ENCODE measurements around the gene SERINC5. TPM values are rescaled to one million over a fixed set of nuclear protein-coding genes. Genes with fewer than 3 reads are reported as not detected.

Gene SERINC5
- total and polyA plus RNA-seq, 2 of the 4 experiments (the other 2 are of a cell fraction) = 5.0 to 8.1 TPM

DNA sequence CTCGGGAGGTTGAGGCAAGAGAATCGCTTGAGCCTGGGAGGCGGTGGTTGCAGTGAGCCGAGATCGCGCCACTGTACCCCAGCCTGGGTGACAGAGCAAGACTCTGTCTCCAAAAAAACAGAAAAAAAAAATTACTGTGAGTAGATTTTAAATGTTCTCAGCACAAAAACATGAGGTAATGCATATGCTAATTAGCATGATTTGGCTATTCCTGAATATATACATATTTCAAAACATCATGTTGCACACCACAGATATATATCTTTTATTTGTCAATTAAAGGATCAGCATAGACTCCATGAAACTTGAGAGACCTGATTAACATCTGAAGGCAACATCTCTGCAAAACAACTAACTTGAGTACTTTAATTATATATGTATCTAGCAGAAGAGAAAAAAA lies 117.4 kb downstream of the SERINC5 start:
- H3K9me1 ChIP-seq (ENCODE audit: insufficient read depth, low read length) = no peaks in the 10 kb centered on the region
- H4K20me1 ChIP-seq (ENCODE audit: insufficient read depth, low read length) = no peaks in the 10 kb centered on the region
- in situ Hi-C loops (cut with MboI; ENCODE audit: low sequenced_read_pairs) (no loop called here), intact Hi-C loops (cut with micrococcal nuclease) (no loop called here), dilution Hi-C loops (cut with HindIII; ENCODE audit: low sequenced_read_pairs, unreplicated experiment) (no loop called here)
- H2AK9ac ChIP-seq (replicated peaks; ENCODE audit: low read depth, low read length, poor library complexity) = no peak overlapping the region
- H3K27ac ChIP-seq (ENCODE audit: insufficient read depth, low read length) = no peak overlapping the region
- ATAC-seq (ENCODE audit: low read depth) (no peak), DNase-seq (no peak)
- no peak overlapping the region for H3K14ac ChIP-seq (replicated peaks; ENCODE audit: low read depth, low read length)
- BruUV-seq (replicated peaks) = no TSS peak
- no peak overlapping the region for H3K4ac ChIP-seq (ENCODE audit: low read depth, low read length)
- ChIA-PET CTCF (no interaction called here), POLR2A (ENCODE audit: unreplicated experiment) (no interaction called here)
- H2BK20ac ChIP-seq (ENCODE audit: low read depth, low read length) = no peak overlapping the region
- no peaks in the 10 kb centered on the region for H3K36me3 ChIP-seq (ENCODE audit: control insufficient read depth, insufficient read depth, low read length)
- H2BK5ac ChIP-seq (ENCODE audit: low read depth, low read length, poor library complexity, severe bottlenecking) = no peak overlapping the region
- H3K23ac ChIP-seq (ENCODE audit: low read depth, low read length) = no peak overlapping the region
- no peak overlapping the region for H3K9ac ChIP-seq (ENCODE audit: low read depth, low read length)
- no peak for TF ChIP-seq RAD21 (IDR thresholded peaks at IDR 0.05; ENCODE audit: low read length)
- TF ChIP-seq RFX5 (IDR thresholded peaks at IDR 0.05; ENCODE audit: low read depth, low read length) = no peak
- no peak for TF ChIP-seq POLR2A (IDR thresholded peaks at IDR 0.05; ENCODE audit: low read depth, low read length)
- no peak for TF ChIP-seq MAZ (IDR thresholded peaks at IDR 0.05; ENCODE audit: borderline replicate concordance, low read depth, low read length)
- TF ChIP-seq, protein P1, sequence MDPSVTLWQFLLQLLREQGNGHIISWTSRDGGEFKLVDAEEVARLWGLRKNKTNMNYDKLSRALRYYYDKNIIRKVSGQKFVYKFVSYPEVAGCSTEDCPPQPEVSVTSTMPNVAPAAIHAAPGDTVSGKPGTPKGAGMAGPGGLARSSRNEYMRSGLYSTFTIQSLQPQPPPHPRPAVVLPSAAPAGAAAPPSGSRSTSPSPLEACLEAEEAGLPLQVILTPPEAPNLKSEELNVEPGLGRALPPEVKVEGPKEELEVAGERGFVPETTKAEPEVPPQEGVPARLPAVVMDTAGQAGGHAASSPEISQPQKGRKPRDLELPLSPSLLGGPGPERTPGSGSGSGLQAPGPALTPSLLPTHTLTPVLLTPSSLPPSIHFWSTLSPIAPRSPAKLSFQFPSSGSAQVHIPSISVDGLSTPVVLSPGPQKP (IDR thresholded peaks at IDR 0.05; ENCODE audit: borderline replicate concordance, low read depth, low read length) = no peak
- TF ChIP-seq NFE2L2 (IDR thresholded peaks at IDR 0.05; ENCODE audit: low read depth, low read length) = no peak
- no peak for TF ChIP-seq MXI1 (IDR thresholded peaks at IDR 0.05; ENCODE audit: borderline replicate concordance, low read depth, low read length)
- TF ChIP-seq BHLHE40 (IDR thresholded peaks at IDR 0.05; ENCODE audit: low read depth, low read length) = no peak
- TF ChIP-seq SMC3 (IDR thresholded peaks at IDR 0.05; ENCODE audit: low read depth, low read length) = no peak
- no peak for TF ChIP-seq CEBPB (IDR thresholded peaks at IDR 0.05; ENCODE audit: low read depth, low read length)
- TF ChIP-seq MAFK (IDR thresholded peaks at IDR 0.05; ENCODE audit: low read depth, low read length) = no peak
- TF ChIP-seq, protein P2, sequence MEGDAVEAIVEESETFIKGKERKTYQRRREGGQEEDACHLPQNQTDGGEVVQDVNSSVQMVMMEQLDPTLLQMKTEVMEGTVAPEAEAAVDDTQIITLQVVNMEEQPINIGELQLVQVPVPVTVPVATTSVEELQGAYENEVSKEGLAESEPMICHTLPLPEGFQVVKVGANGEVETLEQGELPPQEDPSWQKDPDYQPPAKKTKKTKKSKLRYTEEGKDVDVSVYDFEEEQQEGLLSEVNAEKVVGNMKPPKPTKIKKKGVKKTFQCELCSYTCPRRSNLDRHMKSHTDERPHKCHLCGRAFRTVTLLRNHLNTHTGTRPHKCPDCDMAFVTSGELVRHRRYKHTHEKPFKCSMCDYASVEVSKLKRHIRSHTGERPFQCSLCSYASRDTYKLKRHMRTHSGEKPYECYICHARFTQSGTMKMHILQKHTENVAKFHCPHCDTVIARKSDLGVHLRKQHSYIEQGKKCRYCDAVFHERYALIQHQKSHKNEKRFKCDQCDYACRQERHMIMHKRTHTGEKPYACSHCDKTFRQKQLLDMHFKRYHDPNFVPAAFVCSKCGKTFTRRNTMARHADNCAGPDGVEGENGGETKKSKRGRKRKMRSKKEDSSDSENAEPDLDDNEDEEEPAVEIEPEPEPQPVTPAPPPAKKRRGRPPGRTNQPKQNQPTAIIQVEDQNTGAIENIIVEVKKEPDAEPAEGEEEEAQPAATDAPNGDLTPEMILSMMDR (conservative IDR thresholded peaks at IDR 0.05; ENCODE audit: low read depth, low read length) = no peak
- TF ChIP-seq FOS (IDR thresholded peaks at IDR 0.05; ENCODE audit: low read depth, low read length) = no peak
- TF ChIP-seq CHD1 (IDR thresholded peaks at IDR 0.05; ENCODE audit: low read depth, low read length) = no peak
- TF ChIP-seq, protein P3, sequence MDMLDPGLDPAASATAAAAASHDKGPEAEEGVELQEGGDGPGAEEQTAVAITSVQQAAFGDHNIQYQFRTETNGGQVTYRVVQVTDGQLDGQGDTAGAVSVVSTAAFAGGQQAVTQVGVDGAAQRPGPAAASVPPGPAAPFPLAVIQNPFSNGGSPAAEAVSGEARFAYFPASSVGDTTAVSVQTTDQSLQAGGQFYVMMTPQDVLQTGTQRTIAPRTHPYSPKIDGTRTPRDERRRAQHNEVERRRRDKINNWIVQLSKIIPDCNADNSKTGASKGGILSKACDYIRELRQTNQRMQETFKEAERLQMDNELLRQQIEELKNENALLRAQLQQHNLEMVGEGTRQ (IDR thresholded peaks at IDR 0.05; ENCODE audit: low read depth, low read length) = no peak
- no peak for TF ChIP-seq RCOR1 (IDR thresholded peaks at IDR 0.05; ENCODE audit: insufficient replicate concordance, low read length)
- no peak overlapping the region for H4K91ac ChIP-seq (ENCODE audit: insufficient read depth, low read depth, low read length)
- H2AFZ ChIP-seq (replicated peaks; ENCODE audit: low read length, poor library complexity) = no peak overlapping the region
- H3K18ac ChIP-seq (ENCODE audit: low read depth, low read length) = no peak overlapping the region
- no peak overlapping the region for H2BK15ac ChIP-seq (ENCODE audit: low read depth, low read length)
- H2AK5ac ChIP-seq (ENCODE audit: low read depth, low read length) = no peak overlapping the region
- no peaks in the 10 kb centered on the region for H3K4me1 ChIP-seq (ENCODE audit: control insufficient read depth, insufficient read depth, low read length)
- H2BK120ac ChIP-seq (ENCODE audit: low read depth, low read length) = no peak overlapping the region
- no peak overlapping the region for H3K56ac ChIP-seq (ENCODE audit: extremely low read depth, insufficient read depth, low read length)
- H3K27me3 ChIP-seq (ENCODE audit: control insufficient read depth, insufficient read depth, low read length) = no peaks in the 10 kb centered on the region
- no peaks in the 10 kb centered on the region for H3K9me3 ChIP-seq (ENCODE audit: control insufficient read depth, insufficient read depth, low read length)
- H4K5ac ChIP-seq (ENCODE audit: low read depth, low read length) = no peak overlapping the region
- no peaks in the 10 kb centered on the region for H3K79me1 ChIP-seq (ENCODE audit: low read depth in 1 of 2, low read length in 2 of 2)
- no CpG with 5 or more reads among the region's 6 CpGs for WGBS, 2 experiments (ENCODE audit: extremely low coverage in 2 of 2, insufficient read length in 1 of 2)
- no peak overlapping the region for H3K4me3 ChIP-seq (ENCODE audit: insufficient read depth, low read depth, low read length)
- no peak overlapping the region for H3K4me2 ChIP-seq (ENCODE audit: low read depth, low read length)
- H4K8ac ChIP-seq (ENCODE audit: low read depth in 2 of 2, low read length in 2 of 2) = no peak overlapping the region
